Neural cell (in vitro differentiated cells): ENCODE results near the gene LCP2.

Source experiments
- POLR2AphosphoS5 ChIP-seq: IDR thresholded peaks from 2 replicates; pipeline ENCODE4 v1.6.1; 2012
- TF ChIP-seq, protein P1 (sequence below): fragments of 450-650 bp; IDR thresholded peaks from 2 replicates; pipeline ENCODE4 v1.5.1; 2014; ENCODE audit warnings: antibody characterized with exemption, mild to moderate bottlenecking, moderate library complexity; ENCODE audit not compliant: poor library complexity, severe bottlenecking

DNA sequence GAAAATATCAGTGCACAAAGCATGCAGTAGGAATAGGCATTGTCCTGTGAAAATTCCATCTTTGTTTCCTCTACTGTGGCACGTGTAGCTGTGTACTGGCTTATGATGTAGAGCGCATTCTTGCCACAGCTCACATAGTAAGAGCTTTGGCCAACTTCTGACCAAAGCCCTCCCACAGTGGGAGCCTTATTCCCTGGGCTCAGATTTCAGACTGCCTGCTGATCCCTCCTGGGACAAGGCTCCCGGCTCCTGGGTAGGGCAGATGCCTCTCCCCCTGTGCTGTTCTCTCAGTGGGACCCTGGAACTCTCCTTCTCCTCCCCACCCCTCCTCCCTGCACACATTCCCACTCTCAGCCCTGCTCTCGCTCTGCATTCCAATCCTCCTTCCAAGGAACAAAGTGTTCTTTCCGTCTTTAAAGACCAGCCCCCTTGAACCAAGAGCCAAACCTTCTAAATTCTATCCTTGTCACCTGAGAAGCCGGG is 17.5 kb downstream of the LCP2 start:
- TF ChIP-seq POLR2AphosphoS5: no peak
- TF ChIP-seq, protein P1, sequence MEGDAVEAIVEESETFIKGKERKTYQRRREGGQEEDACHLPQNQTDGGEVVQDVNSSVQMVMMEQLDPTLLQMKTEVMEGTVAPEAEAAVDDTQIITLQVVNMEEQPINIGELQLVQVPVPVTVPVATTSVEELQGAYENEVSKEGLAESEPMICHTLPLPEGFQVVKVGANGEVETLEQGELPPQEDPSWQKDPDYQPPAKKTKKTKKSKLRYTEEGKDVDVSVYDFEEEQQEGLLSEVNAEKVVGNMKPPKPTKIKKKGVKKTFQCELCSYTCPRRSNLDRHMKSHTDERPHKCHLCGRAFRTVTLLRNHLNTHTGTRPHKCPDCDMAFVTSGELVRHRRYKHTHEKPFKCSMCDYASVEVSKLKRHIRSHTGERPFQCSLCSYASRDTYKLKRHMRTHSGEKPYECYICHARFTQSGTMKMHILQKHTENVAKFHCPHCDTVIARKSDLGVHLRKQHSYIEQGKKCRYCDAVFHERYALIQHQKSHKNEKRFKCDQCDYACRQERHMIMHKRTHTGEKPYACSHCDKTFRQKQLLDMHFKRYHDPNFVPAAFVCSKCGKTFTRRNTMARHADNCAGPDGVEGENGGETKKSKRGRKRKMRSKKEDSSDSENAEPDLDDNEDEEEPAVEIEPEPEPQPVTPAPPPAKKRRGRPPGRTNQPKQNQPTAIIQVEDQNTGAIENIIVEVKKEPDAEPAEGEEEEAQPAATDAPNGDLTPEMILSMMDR: no peak
